HepG2 (cell line): ENCODE results near the gene PTPN13. TPM values are rescaled to one million over a fixed set of nuclear protein-coding genes. Genes with fewer than 3 reads are reported as not detected.

Experiments
- ATAC-seq: fragments of 200-7000 bp; cut with Tn5 transposase; 3 replicates; pipeline ENCODE4 v1.9.1; 2020; ENCODE audit warnings: mild to moderate bottlenecking, moderate library complexity
- BruUV-seq: library from RNA; stranded (reverse); fragments of 400-500 nt; replicated peaks from 2 replicates; lab custom pipeline; 2021; lab: Mats Ljungman, UMichigan
- CTCF ChIA-PET: fragments of 300-600 bp; formaldehyde crosslinking; extraction: SDS; loops from one replicate; lab custom pipeline; 2021; ENCODE audit warnings: low total read pairs, inconsistent platforms, low intra/inter-chr PET ratio; lab: Yijun Ruan, JAX
- POLR2A ChIA-PET: fragments of 350-600 bp; sonication (Branson Sonifier 250); formaldehyde crosslinking; loops from one replicate; lab custom pipeline; 2020; ENCODE audit warnings: antibody characterized with exemption, inconsistent platforms; lab: Yijun Ruan, JAX
- DNase-seq: peaks from one replicate; pipeline ENCODE4 v3.0.0-alpha.2; 2015; ENCODE audit warnings: low spot score
- FAIRE-seq: peaks from 3 replicates; lab custom pipeline; 2011; peaks lifted over from hg19 to GRCh38; lab: Jason Lieb, UNC
- H2AFZ ChIP-seq: one replicate; pipeline ENCODE4 v1.6.1; 2011; ENCODE audit warnings: low read length, inconsistent platforms
- H3K27ac ChIP-seq: fragments of 300-600 bp; 3 replicates; pipeline ENCODE4 v1.8.0; 2011; ENCODE audit warnings: mixed run types, mild to moderate bottlenecking, mixed read lengths, low read length, inconsistent platforms; ENCODE audit not compliant: insufficient read depth; ENCODE audit errors: extremely low read length
- H3K27me3 ChIP-seq, 2 experiments: fragments of 200-600 bp in 1 of 2; 2 replicates in 1 of 2; 3 replicates in 1 of 2; pipeline versions ENCODE4 v1.6.0 to v1.8.0; 2011; ENCODE audit warnings: low read length in 2 of 2, mild to moderate bottlenecking in 2 of 2, moderate library complexity in 2 of 2, inconsistent platforms in 1 of 2; ENCODE audit not compliant: insufficient read depth in 2 of 2, control insufficient read depth in 1 of 2
- H3K36me3 ChIP-seq, 2 experiments: fragments of 200-600 bp in 1 of 2; replicated peaks in 1 of 2; 2 replicates in 1 of 2; 3 replicates in 1 of 2; pipeline versions ENCODE4 v1.5.1 to v1.8.0; 2011; ENCODE audit warnings: low read length in 2 of 2, inconsistent platforms in 1 of 2; ENCODE audit not compliant: insufficient read depth in 2 of 2, control insufficient read depth in 1 of 2
- H3K4me1 ChIP-seq: 2 replicates; pipeline ENCODE4 v1.5.1; 2012; ENCODE audit warnings: low read length, inconsistent platforms; ENCODE audit not compliant: insufficient read depth
- H3K4me2 ChIP-seq: 2 replicates; pipeline ENCODE4 v1.6.0; 2011; ENCODE audit warnings: low read depth, low read length, inconsistent platforms
- H3K4me3 ChIP-seq, 3 experiments: fragments of 200-600 bp in 1 of 3; sonication (generic), shearing (Covaris generic) in 1 of 3; replicated peaks in 1 of 3; 2 replicates each; pipeline ENCODE4 v1.5.1; 2011 to 2016; ENCODE audit warnings: low read length in 3 of 3, inconsistent platforms in 2 of 3, low read depth in 2 of 3, mild to moderate bottlenecking in 2 of 3, control low read depth in 1 of 3, mixed read lengths in 1 of 3; ENCODE audit not compliant: insufficient read depth in 1 of 3
- H3K79me2 ChIP-seq: one replicate; pipeline ENCODE4 v1.6.1; 2011; ENCODE audit warnings: low read length, inconsistent platforms; ENCODE audit not compliant: insufficient read depth
- H3K9ac ChIP-seq: 2 replicates; pipeline ENCODE4 v1.6.0; 2011; ENCODE audit warnings: mild to moderate bottlenecking, low read depth, low read length, inconsistent platforms; ENCODE audit not compliant: insufficient read depth
- H3K9me3 ChIP-seq: 2 replicates; pipeline ENCODE4 v1.5.1; 2012; ENCODE audit warnings: mild to moderate bottlenecking, low read length
- H4K20me1 ChIP-seq: 2 replicates; pipeline ENCODE4 v1.6.0; 2011; ENCODE audit warnings: inconsistent platforms, mild to moderate bottlenecking, low read length, moderate library complexity; ENCODE audit not compliant: insufficient read depth
- ATF7 ChIP-seq, 2 experiments: fragments of 450-650 bp in 1 of 2; sonication (generic) in 1 of 2; formaldehyde crosslinking in 1 of 2; IDR thresholded peaks; 2 replicates each; pipeline versions ENCODE4 v1.4.0 to v1.6.1; 2016 to 2020; ENCODE audit warnings: antibody characterized with exemption in 1 of 2, mild to moderate bottlenecking in 1 of 2, missing genetic modification reagents in 1 of 2
- PRDM10 ChIP-seq: sonication (generic); formaldehyde crosslinking; IDR thresholded peaks from 2 replicates; pipeline ENCODE4 v1.4.0; 2020; ENCODE audit warnings: low read depth, missing genetic modification reagents
- SOX13 ChIP-seq, 3 experiments: fragments of 450-650 bp in 1 of 3; sonication (generic) in 1 of 3; formaldehyde crosslinking in 1 of 3; IDR thresholded peaks in 2 of 3; conservative IDR thresholded peaks in 1 of 3; 2 replicates each; pipeline versions ENCODE4 v1.5.0 to v1.6.1; 2016 to 2020; ENCODE audit warnings: antibody characterized with exemption in 1 of 3, mild to moderate bottlenecking in 1 of 3, missing compliant biosample characterization in 1 of 3, missing genetic modification reagents in 1 of 3, moderate library complexity in 1 of 3
- THAP9 ChIP-seq: sonication (generic); formaldehyde crosslinking; IDR thresholded peaks from 2 replicates; pipeline ENCODE4; 2020; ENCODE audit warnings: missing genetic modification reagents, mild to moderate bottlenecking, borderline replicate concordance
- ZNF326 ChIP-seq: sonication (generic); formaldehyde crosslinking; IDR thresholded peaks from 2 replicates; pipeline ENCODE4 v1.4.0; 2020; ENCODE audit warnings: missing genetic modification reagents, borderline replicate concordance
- ZNF34 ChIP-seq: sonication (generic); formaldehyde crosslinking; IDR thresholded peaks from 2 replicates; pipeline ENCODE4 v1.4.0; 2020; ENCODE audit warnings: mild to moderate bottlenecking, missing genetic modification reagents, borderline replicate concordance
- ZNF512B ChIP-seq: sonication (generic); formaldehyde crosslinking; IDR thresholded peaks from 2 replicates; pipeline ENCODE4 v1.5.1; 2020; ENCODE audit warnings: missing genetic modification reagents, mild to moderate bottlenecking, borderline replicate concordance
- ZNF570 ChIP-seq: sonication (generic); formaldehyde crosslinking; IDR thresholded peaks from 2 replicates; pipeline ENCODE4 v1.4.0; 2020; ENCODE audit warnings: mild to moderate bottlenecking, missing genetic modification reagents, borderline replicate concordance
- ZNF678 ChIP-seq: sonication (generic); formaldehyde crosslinking; IDR thresholded peaks from 2 replicates; pipeline ENCODE4 v1.4.0; 2020; ENCODE audit warnings: mild to moderate bottlenecking, missing genetic modification reagents
- ZNF709 ChIP-seq: sonication (generic); formaldehyde crosslinking; IDR thresholded peaks from 2 replicates; pipeline ENCODE4 v1.5.0; 2020; ENCODE audit warnings: mild to moderate bottlenecking, missing genetic modification reagents
- WGBS: methylation state at CpG from one replicate; pipeline ENCODE4 v1.1.6; 2017; ENCODE audit warnings: low lambda C conversion rate; 5-methylcytosine and 5-hydroxymethylcytosine counted together
- in situ Hi-C: cut with HindIII; loops from 2 replicates; pipeline ENCODE4 v1.10.0; 2017; ENCODE audit warnings: low pct_unique_long_range_greater_than_20kb; ENCODE audit not compliant: extremely low pct_ligation_motif_present
- intact Hi-C: fragments of 100-400 bp; cut with micrococcal nuclease; formaldehyde crosslinking; loops from one replicate; pipeline ENCODE4 v1.10.0; 2022; ENCODE audit not compliant: unreplicated experiment
- polyA plus RNA-seq, 8 experiments: library from polyadenylated mRNA; depleted of rRNA in 3 of 8; stranded (reverse) in 7 of 8; unstranded in 1 of 8; fragments of >200 nt; fragmentation: Illumina TruSeq in 4 of 8; extraction: Trizol in 4 of 8; gene quantifications; 2 replicates each; pipeline versions ENCODE4 v1.2.1 to v1.2.3, GENCODE V29; 2011 to 2016; ENCODE audit warnings: low read depth in 4 of 8, missing spikeins in 1 of 8, mixed read lengths in 1 of 8; ENCODE audit not compliant: insufficient read depth in 1 of 8
- total RNA-seq, 5 experiments: library from RNA; depleted of rRNA; stranded (reverse); fragments of >200 nt; fragmentation: Illumina TruSeq; extraction: Trizol; gene quantifications; 2 replicates each; pipeline ENCODE4 v1.2.3, GENCODE V29; 2016; ENCODE audit warnings: low read depth in 1 of 5

The PTPN13 gene
- total and polyA plus RNA-seq, 2 of the 13 experiments (the other 11 are each of a cell fraction or from before 2014, with no cell fraction given) = not detected

- TF ChIP-seq ZNF512B (CRISPR knock-in tag) = no peak
These were observed 1.3 kb downstream of the PTPN13 start (continued) for GRCh38 chr4:86595426-86595805.

- H2AFZ ChIP-seq = no peak overlapping the region
- POLR2A ChIA-PET = no interaction called here
- no peak overlapping the region for H3K4me3 ChIP-seq
- H3K27ac ChIP-seq = no peak overlapping the region
- no TSS peak for BruUV-seq
- no peak overlapping the region for H3K9ac ChIP-seq
- H3K27me3 ChIP-seq = peaks cover 0 to 23% of the 10 kb centered on the region in 2 experiments; a peak in 3 of 5 replicates
- ATAC-seq = no peak
- in situ Hi-C loops (no loop called here), intact Hi-C loops (no loop called here)
- no peaks in the 10 kb centered on the region for H3K9me3 ChIP-seq
- no peak for FAIRE-seq
- no peak overlapping the region for H3K4me2 ChIP-seq
- H3K36me3 ChIP-seq = no peaks in the 10 kb centered on the region
- no peak for TF ChIP-seq ZNF34 (CRISPR knock-in tag)
- TF ChIP-seq ZNF326 (CRISPR knock-in tag) = no peak
- TF ChIP-seq SOX13 (IDR thresholded peaks at IDR 0.05) = no peak
- no peak for TF ChIP-seq SOX13 (CRISPR knock-in tag; conservative IDR thresholded peaks at IDR 0.05 in 1 of 2, IDR thresholded peaks at IDR 0.05 in 1 of 2)
- no peak for TF ChIP-seq ZNF709 (CRISPR knock-in tag)
- TF ChIP-seq ZNF678 = no peak
- no peak for TF ChIP-seq ATF7 (IDR thresholded peaks at IDR 0.05)
- TF ChIP-seq ATF7 (CRISPR knock-in tag; IDR thresholded peaks at IDR 0.05) = no peak
- no peak for TF ChIP-seq PRDM10 (CRISPR knock-in tag)
- no peak for TF ChIP-seq THAP9
- no peak for TF ChIP-seq ZNF570 (CRISPR knock-in tag)
- H4K20me1 ChIP-seq = no peaks in the 10 kb centered on the region
- WGBS = 2% methylated on average over 2 of the region's 2 CpGs
- CTCF ChIA-PET = no interaction called here
- no peaks in the 10 kb centered on the region for H3K4me1 ChIP-seq
- no peaks in the 10 kb centered on the region for H3K79me2 ChIP-seq
- no peak for DNase-seq
These were observed 2.7 kb downstream of the PTPN13 start for GRCh38 chr4:86596807-86597206.
